Middle frontal gyrus (tissue), 1 donor: ENCODE measurements around the gene SLC12A2.

Source experiments
- DNase-seq: peaks from one replicate; pipeline ENCODE4 v3.0.0-alpha.2; 2015; ENCODE audit warnings: low spot score; ENCODE audit errors: extremely low spot score

Gene SLC12A2

DNA sequence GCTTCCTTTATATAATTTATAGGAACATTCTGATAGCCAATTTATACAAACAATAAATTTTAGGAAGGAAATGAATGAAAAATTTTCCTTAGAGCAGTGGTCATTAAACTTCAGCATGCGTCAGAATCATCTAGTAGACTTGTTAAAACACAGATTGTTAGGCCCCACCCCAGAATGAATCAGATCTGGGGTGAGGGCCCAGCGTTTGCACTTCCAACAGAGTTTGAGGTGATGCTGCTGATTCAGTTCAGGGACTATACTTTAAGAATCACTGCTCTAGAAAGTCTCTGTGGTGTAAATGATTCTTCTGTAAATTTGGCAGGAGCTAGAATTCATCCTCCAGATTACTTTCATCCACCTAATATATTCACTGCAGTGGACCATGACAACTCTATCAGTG is 80.4 kb downstream of the SLC12A2 start:
- no peak for DNase-seq

GRCh38 chr5:128169401-128170017 is 85.9 kb downstream of the SLC12A2 start:
- DNase-seq, result no peak

GRCh38 chr5:128172102-128172501 is 88.5 kb downstream of the SLC12A2 start:
- DNase-seq, result no peak

- no peak for DNase-seq
Observed at GRCh38 chr5:128174951-128175350, 91.4 kb downstream of the SLC12A2 start.

GRCh38 chr5:128192368-128192767 is 108.8 kb downstream of the SLC12A2 start:
- DNase-seq, result no peak

- no peak for DNase-seq
Observed at GRCh38 chr5:128193665-128194390, 110.3 kb downstream of the SLC12A2 start.

DNA sequence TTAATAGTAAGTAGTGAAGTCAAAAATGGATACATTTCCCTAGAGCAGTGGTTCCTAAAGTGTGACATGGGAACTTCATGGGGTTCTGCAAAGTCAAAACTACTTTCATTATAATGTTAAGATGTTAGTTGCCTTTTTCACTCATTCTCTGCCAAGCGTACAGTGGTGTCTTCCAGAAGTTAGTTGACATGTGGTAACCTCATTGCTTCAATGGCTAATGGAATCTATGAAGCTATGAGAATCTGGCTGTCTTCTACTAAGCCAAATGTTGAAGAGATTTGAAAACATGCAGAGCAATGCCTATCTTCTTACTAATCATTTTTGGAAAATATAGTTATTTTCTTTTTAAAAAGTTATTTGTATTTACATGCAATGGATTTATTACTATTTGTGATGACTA is 111.8 kb downstream of the SLC12A2 start:
- no peak for DNase-seq

GRCh38 chr5:128196080-128196479 is 112.5 kb downstream of the SLC12A2 start:
- DNase-seq, result no peak

- DNase-seq, result no peak
Observed at GRCh38 chr5:128196791-128197190, 113.2 kb downstream of the SLC12A2 start.

DNA sequence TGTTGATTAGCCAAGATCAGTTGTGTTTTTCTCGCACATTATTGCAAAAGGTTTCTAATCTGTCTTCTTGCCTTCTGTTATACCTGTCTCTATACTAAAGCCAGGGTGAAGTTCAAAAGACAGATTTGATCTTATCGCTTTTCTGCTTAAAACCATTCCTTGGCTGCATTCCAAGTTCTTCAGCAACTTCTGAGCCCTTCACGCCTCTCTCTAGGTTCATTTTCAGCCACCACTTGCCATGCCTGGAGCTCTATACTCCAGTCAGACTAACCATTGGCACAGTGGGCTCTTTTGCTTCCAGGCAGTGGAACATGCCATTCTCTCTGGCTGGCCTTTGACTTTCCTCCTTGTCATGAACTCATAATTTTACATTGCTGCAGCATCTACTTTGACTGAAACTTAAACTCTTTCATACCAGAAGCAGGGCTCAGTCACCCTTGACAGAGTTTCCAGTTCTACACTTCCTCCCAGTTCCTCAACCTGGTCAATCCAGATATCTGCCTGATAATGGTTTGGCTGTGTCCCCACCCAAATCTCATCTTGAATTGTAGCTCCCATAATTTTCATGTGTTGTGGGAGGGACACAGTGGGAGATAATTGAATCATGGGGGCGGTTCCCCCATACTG is 114.4 kb downstream of the SLC12A2 start:
- DNase-seq, result no peak

GRCh38 chr5:128199104-128199503 is 115.5 kb downstream of the SLC12A2 start:
- no peak for DNase-seq

DNA sequence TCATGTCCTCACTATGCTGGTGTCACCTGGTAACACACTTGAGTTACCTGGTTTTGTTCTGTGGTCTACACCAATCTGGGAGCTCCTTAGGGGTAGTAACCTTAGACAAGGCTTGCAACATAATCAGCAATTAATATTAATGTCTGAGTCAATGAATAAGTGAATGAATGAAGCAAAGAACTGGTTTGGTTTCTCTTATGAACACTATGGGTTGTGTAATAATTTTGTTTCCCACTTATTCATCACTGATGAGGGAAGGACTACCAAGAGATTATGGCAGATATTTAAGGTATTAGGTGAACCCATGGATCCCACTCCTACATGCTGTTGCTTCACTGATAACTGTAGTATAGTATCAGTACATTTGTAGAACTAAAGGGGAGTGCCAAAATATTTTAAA is 116.0 kb downstream of the SLC12A2 start:
- DNase-seq, result no peak

DNA sequence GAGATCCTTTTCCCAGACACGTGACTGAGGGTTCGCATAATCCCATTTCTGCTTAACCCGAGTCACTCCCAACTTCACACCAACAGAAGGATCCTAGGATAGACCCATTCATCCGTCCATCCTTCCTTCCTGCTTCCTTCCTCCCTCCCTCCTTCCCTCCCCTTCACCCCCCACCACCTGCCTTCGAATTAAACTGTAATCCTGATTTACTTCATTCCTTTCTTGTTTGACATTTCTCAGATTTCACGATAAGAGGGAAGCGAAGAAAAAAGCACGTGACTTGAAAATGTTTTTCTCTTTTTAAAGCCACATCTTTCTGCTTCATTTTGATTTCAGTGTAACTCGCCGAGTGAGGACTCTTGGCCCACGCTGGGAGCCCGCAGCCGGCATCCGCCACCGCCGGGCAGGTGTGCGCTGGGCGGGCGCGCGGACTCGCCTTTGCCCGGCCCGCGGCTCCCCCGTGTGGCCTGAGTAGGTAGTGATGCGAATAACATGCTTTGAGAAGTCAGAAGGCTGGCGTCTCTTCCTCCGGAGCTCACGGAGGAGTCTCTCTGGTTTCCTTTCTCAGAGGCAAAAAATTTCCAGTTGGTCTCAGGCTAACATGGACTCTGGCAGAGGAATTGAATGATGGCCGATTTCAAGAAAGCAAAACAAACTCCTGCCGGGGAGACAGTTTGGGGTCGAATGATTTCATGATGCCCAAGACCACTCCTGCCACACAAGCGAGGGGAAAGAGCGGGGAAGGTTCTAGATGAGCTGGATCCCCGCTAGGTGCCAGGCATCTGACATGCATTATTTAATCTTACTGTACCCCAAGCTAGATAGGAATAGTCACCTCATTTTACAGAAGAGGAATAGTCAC is 117.7 kb downstream of the SLC12A2 start:
- peak; percentile 72 for DNase-seq

DNA sequence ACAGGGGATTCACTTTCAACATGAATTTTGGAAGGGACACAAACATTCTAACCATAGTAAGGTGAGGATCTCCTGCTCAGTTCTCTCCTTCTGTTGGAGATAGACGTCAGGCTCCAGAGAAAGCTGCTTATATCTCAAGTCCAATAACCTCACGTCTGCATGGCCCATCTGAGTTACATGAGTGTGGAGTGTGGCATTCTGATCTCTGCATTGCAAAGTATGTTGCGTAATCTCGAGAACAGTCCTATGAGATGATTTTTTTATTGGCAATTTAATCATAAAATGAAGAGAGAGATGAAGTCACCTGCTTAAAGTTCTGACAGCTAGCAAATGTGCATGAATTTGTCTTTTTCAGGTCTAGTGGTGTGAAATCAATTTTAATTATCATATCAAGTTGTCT is 118.8 kb downstream of the SLC12A2 start:
- no peak for DNase-seq

- DNase-seq, result no peak
Observed at GRCh38 chr5:128208436-128208835, 124.9 kb downstream of the SLC12A2 start.

- no peak for DNase-seq
Observed at GRCh38 chr5:128212191-128212806, 128.7 kb downstream of the SLC12A2 start.

DNA sequence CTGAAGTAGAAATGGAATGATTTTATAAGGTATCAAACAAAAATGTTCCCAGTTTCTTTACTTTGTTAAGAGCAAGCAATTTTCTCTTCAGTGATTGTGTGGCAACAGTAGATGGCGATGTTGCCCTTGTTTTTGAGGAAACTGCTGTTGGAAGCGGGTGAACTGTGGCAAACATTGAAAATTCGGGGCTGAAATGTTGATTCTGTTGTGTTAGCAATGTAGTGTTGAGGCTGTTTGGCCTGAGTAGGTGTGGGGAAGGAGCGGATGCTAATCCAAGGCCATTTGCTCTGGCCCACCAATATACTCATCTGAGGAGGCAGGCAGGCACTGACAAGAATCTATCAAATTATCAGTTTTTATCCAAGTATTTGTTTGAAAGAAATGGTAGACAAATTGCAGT is 129.8 kb downstream of the SLC12A2 start:
- peak; percentile 53 for DNase-seq

DNA sequence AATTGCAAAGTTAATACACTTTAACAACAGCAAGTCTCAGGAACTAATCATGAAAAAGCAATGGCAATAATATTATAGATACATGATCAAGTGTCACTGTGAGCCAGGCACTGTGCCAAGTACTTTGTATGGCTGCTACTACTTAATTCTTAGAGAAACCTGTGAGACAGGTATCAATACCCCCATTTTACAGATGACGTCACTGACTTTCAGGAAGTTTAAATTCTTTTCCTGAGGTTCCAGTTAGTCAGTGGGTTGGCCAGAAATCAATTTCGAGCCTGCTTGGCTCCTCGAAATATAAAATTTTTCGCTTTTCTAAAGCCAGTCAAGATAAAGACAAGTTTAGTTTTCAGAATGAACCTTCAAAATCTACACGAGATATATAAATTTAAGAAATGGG is 130.3 kb downstream of the SLC12A2 start:
- DNase-seq, result no peak

GRCh38 chr5:128216285-128216684 is 132.7 kb downstream of the SLC12A2 start:
- DNase-seq, result no peak

DNA sequence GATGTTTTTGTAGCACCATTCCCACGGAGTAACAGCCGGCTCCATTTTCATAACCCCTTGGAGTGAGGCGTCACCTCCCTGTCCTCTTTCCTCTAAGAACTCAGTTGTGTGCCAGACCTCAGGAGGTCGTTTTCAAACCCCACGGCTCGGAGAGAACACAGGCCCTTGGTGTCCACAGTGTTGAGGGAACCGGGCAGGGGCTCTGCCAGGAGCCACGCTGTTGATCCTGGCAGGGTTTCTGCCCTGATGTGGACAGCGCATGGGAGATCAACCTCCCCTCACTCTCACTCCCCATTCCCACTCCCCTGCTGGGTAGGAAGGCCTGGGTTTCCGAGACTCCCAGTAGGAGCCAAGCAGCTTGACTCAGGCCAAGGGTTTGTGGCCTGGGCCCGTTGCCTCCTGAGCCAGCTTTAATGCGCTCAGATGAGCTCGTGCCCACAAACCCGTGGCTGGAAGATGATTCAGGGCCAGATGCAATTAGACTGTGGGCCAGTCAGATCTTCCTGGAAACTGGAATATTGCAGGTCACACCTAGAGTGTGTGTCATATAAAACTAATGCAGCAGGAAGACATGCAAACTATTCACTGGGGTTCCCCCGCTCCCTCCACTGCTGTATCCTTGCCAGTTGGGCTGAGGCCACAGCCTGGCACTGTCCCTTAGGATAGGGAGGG is 133.4 kb downstream of the SLC12A2 start:
- DNase-seq, result no peak

DNA sequence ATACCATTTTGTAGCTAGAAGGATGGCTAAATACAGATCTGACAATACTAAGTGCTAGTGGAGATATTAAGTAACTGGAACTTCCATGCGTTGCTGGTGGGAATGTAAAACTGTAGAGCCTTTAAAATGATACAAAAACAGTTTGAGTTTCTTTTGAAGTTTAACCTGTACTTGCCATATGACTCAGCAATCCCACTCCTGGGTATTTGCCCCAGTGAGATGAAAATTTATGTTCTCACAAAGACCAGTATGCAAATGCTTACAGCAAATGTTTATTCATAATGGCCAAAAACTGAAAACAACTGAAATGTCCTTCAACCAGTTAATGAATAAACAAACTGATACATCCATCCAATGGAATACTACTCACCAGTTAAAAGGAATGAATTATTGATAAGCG is 137.3 kb downstream of the SLC12A2 start:
- DNase-seq, result no peak
